Gastrocnemius medialis (tissue), 4 donors: ENCODE results near the gene MANSC4. TPM values are rescaled to one million over a fixed set of nuclear protein-coding genes. Genes with fewer than 3 reads are reported as not detected.

ENCODE experiments used
- ATAC-seq, 2 donors: fragments of 150-250 bp; one replicate each; pipeline ENCODE4 v1.9.1; 2016
- DNase-seq, 2 donors: peaks; one replicate each; pipeline ENCODE4 v3.0.0-alpha.2; 2019
- H3K27ac ChIP-seq, 4 donors: fragments of 200-600 bp; sonication (generic); 1 replicate in 1 of 4; 2 replicates in 3 of 4; pipeline ENCODE4 v1.5.1; 2016 to 2018; ENCODE audit warnings: mild to moderate bottlenecking in 2 of 4, moderate library complexity in 1 of 4
- H3K27me3 ChIP-seq, 3 donors: fragments of 200-600 bp; sonication (generic) in 2 of 3; 1 replicate in 1 of 3; 2 replicates in 2 of 3; pipeline versions ENCODE4 v1.5.1 to v1.6.0; 2016 to 2019; ENCODE audit warnings: mild to moderate bottlenecking in 1 of 3, moderate library complexity in 1 of 3
- H3K36me3 ChIP-seq, 2 donors: fragments of 200-600 bp; sonication (generic) in 1 of 2; one replicate each; pipeline ENCODE4 v1.5.1; 2017 to 2018
- H3K4me1 ChIP-seq, 2 donors: fragments of 200-600 bp; sonication (generic) in 1 of 2; one replicate each; pipeline ENCODE4 v1.5.1; 2016 to 2017; ENCODE audit warnings: mild to moderate bottlenecking in 2 of 2
- H3K4me3 ChIP-seq, 4 donors: fragments of 200-600 bp; sonication (generic) in 3 of 4; 1 replicate in 1 of 4; 2 replicates in 3 of 4; pipeline ENCODE4 v1.5.1; 2016 to 2019; ENCODE audit warnings: mild to moderate bottlenecking in 2 of 4
- H3K9me3 ChIP-seq, 3 donors: fragments of 200-600 bp; sonication (generic) in 2 of 3; 1 replicate in 1 of 3; 2 replicates in 2 of 3; pipeline ENCODE4 v1.5.1; 2016 to 2019
- POLR2A ChIP-seq, 2 donors: fragments of 450-650 bp; IDR thresholded peaks; one replicate each; pipeline ENCODE4 v1.6.1; 2017; ENCODE audit warnings: antibody characterized with exemption in 2 of 2, mild to moderate bottlenecking in 2 of 2, moderate library complexity in 2 of 2
- in situ Hi-C, 4 donors: fragments of 200-750 bp; cut with MboI; loops; one replicate each; pipeline versions ENCODE4 v1.15.0 to v1.8.0; 2017; ENCODE audit warnings: low sequenced_read_pairs in 4 of 4
- intact Hi-C: fragments of 100-400 bp; cut with DNase I; formaldehyde crosslinking; loops from one replicate; pipeline ENCODE4 v1.15.1; 2023; ENCODE audit warnings: low total_unique reads
- total RNA-seq, 4 donors: library from RNA; depleted of rRNA; stranded (reverse); fragments of >200 nt; gene quantifications; one replicate each; pipeline versions ENCODE4 v1.1.0 to v1.2.3, GENCODE V29; 2016
- TF ChIP-seq, protein P1 (sequence below), 5 experiments: fragments of 450-650 bp in 3 of 5; fragments of 200-600 bp in 2 of 5; sonication (generic) in 2 of 5; IDR thresholded peaks in 4 of 5; conservative IDR thresholded peaks in 1 of 5; 1 replicate in 4 of 5; 2 replicates in 1 of 5; pipeline ENCODE4 v1.5.1; 2016 to 2019; ENCODE audit warnings: antibody characterized with exemption in 5 of 5, mild to moderate bottlenecking in 3 of 5, moderate library complexity in 3 of 5

The MANSC4 gene
- total RNA-seq, 4 donors from 2014 or later: not detected

DNA sequence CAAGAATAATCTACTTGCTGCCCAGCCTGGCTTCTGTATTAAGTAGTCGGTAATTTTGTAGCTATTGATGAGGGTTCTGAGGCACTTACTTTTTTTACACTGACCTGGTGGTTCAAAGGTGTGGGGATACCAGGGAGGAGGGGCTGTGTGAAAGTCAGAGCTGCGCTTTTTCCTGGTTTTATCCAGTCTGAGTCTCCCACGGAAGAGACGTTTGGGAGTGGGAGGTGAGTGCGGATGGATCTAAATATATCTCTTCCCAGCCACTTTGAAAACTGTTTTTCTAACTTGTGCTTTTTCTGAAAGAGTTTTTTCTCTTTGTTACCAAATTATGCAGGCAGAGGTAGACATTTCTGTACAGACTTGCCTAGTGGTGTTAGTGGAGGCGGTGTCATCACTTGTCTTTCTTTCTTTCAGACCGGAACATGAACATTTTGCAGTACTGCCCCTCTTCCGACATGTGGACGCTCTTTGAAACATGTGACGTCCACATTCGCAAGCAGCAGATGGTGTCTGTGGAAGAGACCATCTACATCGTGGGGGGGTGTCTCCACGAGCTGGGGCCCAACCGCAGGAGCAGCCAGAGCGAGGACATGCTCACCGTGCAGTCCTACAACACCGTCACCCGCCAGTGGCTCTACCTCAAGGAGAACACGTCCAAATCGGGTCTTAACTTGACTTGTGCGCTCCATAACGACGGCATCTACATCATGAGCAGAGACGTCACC, 17.4 kb upstream of the MANSC4 start:
- no peaks in the 10 kb centered on the region for H3K9me3 ChIP-seq
- DNase-seq (no peak), ATAC-seq (no peak)
- H3K27me3 ChIP-seq: no peaks in the 10 kb centered on the region
- in situ Hi-C loops (no loop called here), intact Hi-C loops (no loop called here)
- TF ChIP-seq POLR2A (IDR thresholded peaks at IDR 0.05): no peak
- TF ChIP-seq, protein P1, sequence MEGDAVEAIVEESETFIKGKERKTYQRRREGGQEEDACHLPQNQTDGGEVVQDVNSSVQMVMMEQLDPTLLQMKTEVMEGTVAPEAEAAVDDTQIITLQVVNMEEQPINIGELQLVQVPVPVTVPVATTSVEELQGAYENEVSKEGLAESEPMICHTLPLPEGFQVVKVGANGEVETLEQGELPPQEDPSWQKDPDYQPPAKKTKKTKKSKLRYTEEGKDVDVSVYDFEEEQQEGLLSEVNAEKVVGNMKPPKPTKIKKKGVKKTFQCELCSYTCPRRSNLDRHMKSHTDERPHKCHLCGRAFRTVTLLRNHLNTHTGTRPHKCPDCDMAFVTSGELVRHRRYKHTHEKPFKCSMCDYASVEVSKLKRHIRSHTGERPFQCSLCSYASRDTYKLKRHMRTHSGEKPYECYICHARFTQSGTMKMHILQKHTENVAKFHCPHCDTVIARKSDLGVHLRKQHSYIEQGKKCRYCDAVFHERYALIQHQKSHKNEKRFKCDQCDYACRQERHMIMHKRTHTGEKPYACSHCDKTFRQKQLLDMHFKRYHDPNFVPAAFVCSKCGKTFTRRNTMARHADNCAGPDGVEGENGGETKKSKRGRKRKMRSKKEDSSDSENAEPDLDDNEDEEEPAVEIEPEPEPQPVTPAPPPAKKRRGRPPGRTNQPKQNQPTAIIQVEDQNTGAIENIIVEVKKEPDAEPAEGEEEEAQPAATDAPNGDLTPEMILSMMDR (IDR thresholded peaks at IDR 0.05 in 4 of 5, conservative IDR thresholded peaks at IDR 0.05 in 1 of 5): no peak
- no peak overlapping the region for H3K4me3 ChIP-seq
- H3K27ac ChIP-seq: no peak overlapping the region
- no peaks in the 10 kb centered on the region for H3K4me1 ChIP-seq
- H3K36me3 ChIP-seq: peaks cover 2 to 25% of the 10 kb centered on the region in 2 donors

DNA sequence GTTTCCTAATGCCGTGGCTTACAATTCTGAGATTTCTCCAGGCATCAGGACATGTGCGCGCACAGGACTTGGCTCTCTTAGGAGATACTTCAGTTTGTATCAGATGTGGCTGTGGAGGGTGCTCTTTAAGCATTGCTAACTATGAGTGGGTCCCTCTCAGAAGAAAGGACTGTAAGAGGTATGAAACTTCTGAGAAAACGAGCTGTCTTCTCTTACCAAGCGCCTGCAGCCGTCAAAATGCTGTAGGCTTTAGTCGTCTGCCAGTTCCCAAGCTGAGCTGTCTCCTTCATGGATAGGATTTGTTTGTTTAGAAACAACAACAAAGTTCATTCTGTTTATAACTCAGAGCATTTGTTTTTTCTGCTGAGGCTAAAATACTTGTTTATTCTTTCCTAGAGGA, 16.1 kb upstream of the MANSC4 start:
- no peak for ATAC-seq
- intact Hi-C loops (no loop called here), in situ Hi-C loops (no loop called here)
- Histone ChIP-seq H3K27me3 (no peaks in the 10 kb centered on the region), H3K36me3 (peaks cover 2 to 39% of the 10 kb centered on the region in 2 donors), H3K4me1 (no peaks in the 10 kb centered on the region), H3K27ac (no peak overlapping the region), H3K4me3 (no peak overlapping the region), H3K9me3 (no peaks in the 10 kb centered on the region)
- TF ChIP-seq POLR2A (IDR thresholded peaks at IDR 0.05): no peak
- TF ChIP-seq, protein P1 (IDR thresholded peaks at IDR 0.05 in 4 of 5, conservative IDR thresholded peaks at IDR 0.05 in 1 of 5): no peak
- no peak for DNase-seq

DNA sequence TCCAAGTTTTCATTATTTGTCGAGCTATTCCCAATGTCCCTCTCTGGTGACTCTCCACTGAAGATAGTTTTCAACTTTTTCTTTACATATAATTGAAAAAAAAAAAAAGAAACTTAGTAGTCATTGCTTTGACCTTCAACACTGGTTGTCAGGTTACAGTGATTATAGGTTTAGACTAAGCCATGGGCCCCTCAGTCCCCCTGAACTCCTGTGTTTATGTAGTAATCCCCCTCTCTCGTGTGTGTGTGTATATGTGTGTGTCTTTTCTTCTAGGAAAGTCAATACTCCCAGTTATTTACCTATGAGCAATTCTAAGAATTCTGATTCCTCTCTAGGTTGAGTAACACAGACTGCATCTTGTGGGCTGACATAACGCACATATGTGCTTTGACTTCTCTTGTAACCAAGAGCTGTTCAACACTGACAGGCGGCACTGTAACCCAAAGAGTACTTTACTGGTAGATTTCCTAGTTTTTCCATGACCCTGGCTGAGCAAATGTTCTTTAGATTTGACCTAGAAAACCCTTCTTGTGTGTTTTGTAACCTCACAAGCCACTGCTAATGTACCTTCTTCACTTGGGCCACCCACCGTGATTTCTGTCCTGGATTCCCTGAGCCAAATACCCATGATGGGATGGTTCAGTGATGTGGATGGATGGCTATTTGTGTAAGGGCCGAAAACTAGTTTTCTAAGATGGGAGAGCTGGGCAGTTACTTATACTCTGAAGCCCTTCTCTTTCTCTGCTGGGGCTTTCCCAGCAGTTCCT, 15.0 kb upstream of the MANSC4 start:
- H3K27me3 ChIP-seq: no peaks in the 10 kb centered on the region
- H3K36me3 ChIP-seq: peaks cover 2 to 41% of the 10 kb centered on the region in 2 donors
- TF ChIP-seq, protein P1 (IDR thresholded peaks at IDR 0.05 in 4 of 5, conservative IDR thresholded peaks at IDR 0.05 in 1 of 5): no peak
- TF ChIP-seq POLR2A (IDR thresholded peaks at IDR 0.05): no peak
- no peak for DNase-seq
- ATAC-seq: no peak
- no peaks in the 10 kb centered on the region for H3K4me1 ChIP-seq
- in situ Hi-C loops: no loop called here
- no peaks in the 10 kb centered on the region for H3K9me3 ChIP-seq
- no peak overlapping the region for H3K27ac ChIP-seq
- no peak overlapping the region for H3K4me3 ChIP-seq
- intact Hi-C loops: no loop called here

DNA sequence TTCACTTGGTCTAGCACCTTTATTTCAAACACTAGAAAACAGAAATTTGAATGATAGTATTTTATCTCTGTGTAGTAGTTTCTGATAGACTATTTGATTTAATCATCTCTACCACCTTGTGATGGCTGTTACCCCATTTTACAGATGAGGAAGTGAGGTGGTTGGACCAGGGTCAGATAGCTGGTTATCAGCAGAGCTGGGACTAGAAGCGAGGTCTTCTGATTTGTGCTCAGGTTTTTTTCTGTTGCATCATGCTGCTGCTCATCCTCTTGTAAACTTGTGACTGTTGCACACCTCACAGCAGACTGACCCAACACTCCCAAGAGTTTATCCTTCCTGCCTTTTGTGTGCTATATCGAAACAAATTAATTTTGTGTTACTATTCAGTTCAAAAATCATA, 10.1 kb upstream of the MANSC4 start:
- ATAC-seq: no peak
- DNase-seq: no peak
- TF ChIP-seq, protein P1 (IDR thresholded peaks at IDR 0.05 in 4 of 5, conservative IDR thresholded peaks at IDR 0.05 in 1 of 5): no peak
- TF ChIP-seq POLR2A (IDR thresholded peaks at IDR 0.05): no peak
- in situ Hi-C loops (no loop called here), intact Hi-C loops (no loop called here)
- peaks cover 0 to 24% of the 10 kb centered on the region in 2 donors for H3K36me3 ChIP-seq
- H3K27ac ChIP-seq: no peak overlapping the region
- H3K27me3 ChIP-seq: no peaks in the 10 kb centered on the region
- H3K4me3 ChIP-seq: no peak overlapping the region
- no peaks in the 10 kb centered on the region for H3K9me3 ChIP-seq
- H3K4me1 ChIP-seq: no peaks in the 10 kb centered on the region
